K562 (cell line): ENCODE measurements around the gene TM7SF2. TPM values are rescaled to one million over a fixed set of nuclear protein-coding genes. Genes with fewer than 3 reads are reported as not detected.

Experiments used
- CBX1 ChIP-seq: sonication (generic); IDR thresholded peaks from 2 replicates; pipeline ENCODE4 v1.6.1; 2016; ENCODE audit warnings: antibody characterized with exemption, low read depth, mild to moderate bottlenecking
- CEBPG ChIP-seq, 3 experiments: fragments of 200-800 bp in 1 of 3; sonication (Bioruptor generic) in 1 of 3; sonication (generic) in 1 of 3; formaldehyde crosslinking in 1 of 3; IDR thresholded peaks in 2 of 3; conservative IDR thresholded peaks in 1 of 3; 2 replicates each; pipeline versions ENCODE4 v1.6.1 to v1.8.0; 2016 to 2022; ENCODE audit warnings: missing compliant biosample characterization in 2 of 3, missing genetic modification characterization in 2 of 3, mild to moderate bottlenecking in 1 of 3, missing genetic modification reagents in 1 of 3
- GABPB2 ChIP-seq: fragments of 250-450 bp; sonication (Bioruptor Pico); conservative IDR thresholded peaks from 2 replicates; pipeline ENCODE4 v1.5.1; 2021; ENCODE audit warnings: mild to moderate bottlenecking
- HSF4 ChIP-seq: fragments of 250-450 bp; sonication (Bioruptor Pico); IDR thresholded peaks from 2 replicates; pipeline ENCODE4 v2.1.2; 2022; ENCODE audit warnings: mild to moderate bottlenecking, moderate library complexity, borderline replicate concordance
- LEF1 ChIP-seq: fragments of 450-650 bp; IDR thresholded peaks from 2 replicates; pipeline ENCODE4 v1.6.1; 2016; ENCODE audit warnings: mild to moderate bottlenecking
- MYNN ChIP-seq, 2 experiments: sonication (generic); formaldehyde crosslinking in 1 of 2; IDR thresholded peaks; 2 replicates each; pipeline versions ENCODE4 v1.5.0 to v1.6.1; 2016 to 2020; ENCODE audit warnings: antibody characterized with exemption in 1 of 2, missing genetic modification reagents in 1 of 2
- POLR3G ChIP-seq: IDR thresholded peaks from 2 replicates; pipeline ENCODE4 v1.6.1; 2011; ENCODE audit not compliant: insufficient read length, insufficient replicate concordance; ENCODE audit errors: extremely low read depth
- SIN3A ChIP-seq, 2 experiments: fragments of 150-350 bp in 1 of 2; IDR thresholded peaks; 2 replicates each; pipeline ENCODE4 v1.6.1; 2011 to 2016; ENCODE audit warnings: borderline replicate concordance in 2 of 2, low read depth in 2 of 2, low read length in 2 of 2, mild to moderate bottlenecking in 2 of 2, moderate library complexity in 2 of 2; ENCODE audit not compliant: control insufficient read depth in 1 of 2
- SMARCE1 ChIP-seq: fragments of 450-650 bp; IDR thresholded peaks from 2 replicates; pipeline ENCODE4 v1.7.1; 2016; ENCODE audit warnings: mild to moderate bottlenecking
- SP1 ChIP-seq: sonication (generic); formaldehyde crosslinking; IDR thresholded peaks from 2 replicates; pipeline ENCODE4 v1.8.1; 2022; ENCODE audit warnings: mild to moderate bottlenecking, missing genetic modification reagents
- SRSF9 ChIP-seq: fragments of 200-400 bp; formaldehyde crosslinking; IDR thresholded peaks from 2 replicates; pipeline ENCODE4 v1.6.1; 2017; ENCODE audit warnings: low read depth, low read length, borderline replicate concordance
- TAF15 ChIP-seq: fragments of 200-400 bp; formaldehyde crosslinking; IDR thresholded peaks from 2 replicates; pipeline ENCODE4 v1.6.1; 2017; ENCODE audit warnings: mild to moderate bottlenecking, low read depth, low read length, moderate library complexity
- U2AF2 ChIP-seq: fragments of 200-400 bp; formaldehyde crosslinking; optimal IDR thresholded peaks from 2 replicates; pipeline ENCODE3; 2017; ENCODE audit warnings: low read depth, mild to moderate bottlenecking, low read length
- ZNF12 ChIP-seq: sonication (generic); formaldehyde crosslinking; IDR thresholded peaks from 2 replicates; pipeline ENCODE4 v1.4.0; 2020; ENCODE audit warnings: mild to moderate bottlenecking, missing genetic modification reagents
- ZNF354B ChIP-seq: fragments of 250-450 bp; sonication (Bioruptor Pico); IDR thresholded peaks from 2 replicates; pipeline ENCODE4 v1.4.0; 2020
- ZSCAN29 ChIP-seq: fragments of 450-650 bp; IDR thresholded peaks from 2 replicates; pipeline ENCODE4 v1.6.1; 2017
- ZZZ3 ChIP-seq: fragments of 450-650 bp; IDR thresholded peaks from 2 replicates; pipeline ENCODE4 v1.6.1; 2016; ENCODE audit warnings: antibody characterized with exemption, mild to moderate bottlenecking, moderate library complexity
- polyA plus RNA-seq, 8 experiments: library from polyadenylated mRNA; depleted of rRNA in 4 of 8; stranded (reverse) in 5 of 8; unstranded in 3 of 8; fragments of >200 nt; fragmentation: Nextera tagmentation in 2 of 8; fragmentation: Illumina TruSeq in 1 of 8; extraction: Ambion mirVana in 2 of 8; extraction: Trizol in 1 of 8; gene quantifications; 2 replicates each; pipeline versions ENCODE4 v1.2.1 to v1.2.3, GENCODE V29; 2011 to 2014; ENCODE audit warnings: inconsistent platforms in 1 of 8, missing spikeins in 1 of 8
- total RNA-seq, 7 experiments: library from RNA; depleted of rRNA in 6 of 7; stranded (reverse); fragments of >200 nt in 6 of 7; fragmentation: Illumina TruSeq in 2 of 7; extraction: Trizol in 2 of 7; gene quantifications; 2 replicates each; pipeline versions ENCODE4 v1.2.1 to v1.2.3, GENCODE V29; 2011 to 2021; ENCODE audit warnings: low replicate concordance in 1 of 7
- TF ChIP-seq, protein P1 (sequence below): sonication (generic); formaldehyde crosslinking; IDR thresholded peaks from 2 replicates; pipeline ENCODE4 v1.4.0; 2020; ENCODE audit warnings: mild to moderate bottlenecking, missing genetic modification reagents
- TF ChIP-seq, protein P2 (sequence below): sonication (generic); formaldehyde crosslinking; IDR thresholded peaks from 2 replicates; pipeline ENCODE4 v1.8.0; 2022; ENCODE audit warnings: mild to moderate bottlenecking, missing genetic modification reagents
- TF ChIP-seq, protein P3 (sequence below): fragments of 450-650 bp; IDR thresholded peaks from 2 replicates; pipeline ENCODE4 v1.6.1; 2018; ENCODE audit warnings: mild to moderate bottlenecking, low read depth; ENCODE audit not compliant: partially characterized antibody
- TF ChIP-seq, protein P4 (sequence below): fragments of 250-450 bp; sonication (Bioruptor Pico); IDR thresholded peaks from 2 replicates; pipeline ENCODE4 v1.8.0; 2021; ENCODE audit warnings: borderline replicate concordance, mild to moderate bottlenecking, moderate library complexity; ENCODE audit not compliant: poor library complexity, severe bottlenecking
- TF ChIP-seq, protein P5 (sequence below): IDR thresholded peaks from 2 replicates; pipeline ENCODE4 v1.6.1; 2011; ENCODE audit not compliant: insufficient read length; ENCODE audit errors: extremely low read depth

Gene TM7SF2
- total and polyA plus RNA-seq, 9 of the 15 experiments (the other 6 are each of a cell fraction or from before 2014, with no cell fraction given) = 1.2 to 22.0 (median 14.3) TPM

DNA sequence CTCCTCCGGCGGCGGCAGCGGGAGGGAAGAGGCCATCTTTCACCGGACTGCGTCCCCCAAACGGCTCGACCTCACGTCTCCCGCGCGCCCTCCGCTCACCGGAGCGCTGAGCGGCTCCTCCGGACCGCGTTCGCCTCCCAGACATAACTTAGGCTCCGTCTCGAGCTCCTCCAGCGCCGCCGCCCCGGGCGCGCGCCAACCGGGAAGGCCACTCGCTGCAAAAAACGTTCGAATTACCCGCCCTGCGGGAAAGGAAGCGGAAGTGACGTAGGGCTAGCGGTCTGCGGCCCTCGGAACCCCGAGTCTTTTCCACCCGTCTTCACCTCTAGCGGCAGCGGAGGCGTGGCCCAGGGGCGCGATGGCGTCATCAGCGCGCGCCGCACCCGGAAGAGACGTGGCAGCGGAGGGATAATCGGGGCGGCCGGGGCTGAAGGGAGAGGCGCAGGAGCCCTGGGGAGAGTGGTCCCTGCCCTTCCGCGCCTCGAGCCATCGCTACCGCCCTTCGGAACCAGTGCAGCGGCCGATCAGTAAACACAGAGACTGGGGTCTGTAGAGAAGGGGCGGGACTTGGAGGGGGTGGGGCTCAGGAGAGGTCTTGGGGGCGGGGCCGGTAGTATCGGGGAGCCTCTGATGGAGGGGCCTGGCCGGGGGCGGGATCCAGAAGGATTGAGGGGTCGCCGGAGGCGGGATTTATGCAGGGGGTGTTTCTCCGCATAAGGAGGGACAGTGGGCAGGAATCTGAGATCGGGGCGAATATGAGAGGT is 27.7 kb upstream of the TM7SF2 start, which contains the start of the genes CDCA5 and ZFPL1 (continued):
- no peak for TF ChIP-seq LEF1
- no peak for TF ChIP-seq ZZZ3
- no peak for TF ChIP-seq ZSCAN29
- peak; percentile 100 for TF ChIP-seq SP1 (CRISPR knock-in tag)
- TF ChIP-seq CEBPG (CRISPR knock-in tag; IDR thresholded peaks at IDR 0.05) = no peak
- TF ChIP-seq CEBPG (tag; conservative IDR thresholded peaks at IDR 0.05 in 1 of 2, IDR thresholded peaks at IDR 0.05 in 1 of 2) = no peak
- TF ChIP-seq, protein P1, sequence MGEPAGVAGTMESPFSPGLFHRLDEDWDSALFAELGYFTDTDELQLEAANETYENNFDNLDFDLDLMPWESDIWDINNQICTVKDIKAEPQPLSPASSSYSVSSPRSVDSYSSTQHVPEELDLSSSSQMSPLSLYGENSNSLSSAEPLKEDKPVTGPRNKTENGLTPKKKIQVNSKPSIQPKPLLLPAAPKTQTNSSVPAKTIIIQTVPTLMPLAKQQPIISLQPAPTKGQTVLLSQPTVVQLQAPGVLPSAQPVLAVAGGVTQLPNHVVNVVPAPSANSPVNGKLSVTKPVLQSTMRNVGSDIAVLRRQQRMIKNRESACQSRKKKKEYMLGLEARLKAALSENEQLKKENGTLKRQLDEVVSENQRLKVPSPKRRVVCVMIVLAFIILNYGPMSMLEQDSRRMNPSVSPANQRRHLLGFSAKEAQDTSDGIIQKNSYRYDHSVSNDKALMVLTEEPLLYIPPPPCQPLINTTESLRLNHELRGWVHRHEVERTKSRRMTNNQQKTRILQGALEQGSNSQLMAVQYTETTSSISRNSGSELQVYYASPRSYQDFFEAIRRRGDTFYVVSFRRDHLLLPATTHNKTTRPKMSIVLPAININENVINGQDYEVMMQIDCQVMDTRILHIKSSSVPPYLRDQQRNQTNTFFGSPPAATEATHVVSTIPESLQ (CRISPR knock-in tag) = peak; percentile 97
- TF ChIP-seq POLR3G = no peak
- 0 out of 2 replicates have a peak, but pooled peaks have one; percentile 76 for TF ChIP-seq ZNF12 (CRISPR knock-in tag)
- TF ChIP-seq, protein P2, sequence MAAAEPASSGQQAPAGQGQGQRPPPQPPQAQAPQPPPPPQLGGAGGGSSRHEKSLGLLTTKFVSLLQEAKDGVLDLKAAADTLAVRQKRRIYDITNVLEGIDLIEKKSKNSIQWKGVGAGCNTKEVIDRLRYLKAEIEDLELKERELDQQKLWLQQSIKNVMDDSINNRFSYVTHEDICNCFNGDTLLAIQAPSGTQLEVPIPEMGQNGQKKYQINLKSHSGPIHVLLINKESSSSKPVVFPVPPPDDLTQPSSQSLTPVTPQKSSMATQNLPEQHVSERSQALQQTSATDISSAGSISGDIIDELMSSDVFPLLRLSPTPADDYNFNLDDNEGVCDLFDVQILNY (CRISPR knock-in tag) = peak; percentile 91
- TF ChIP-seq TAF15 = no peak
- no peak for TF ChIP-seq U2AF2
- no peak for TF ChIP-seq SRSF9
- no peak for TF ChIP-seq MYNN (IDR thresholded peaks at IDR 0.05)
- TF ChIP-seq MYNN (CRISPR knock-in tag; IDR thresholded peaks at IDR 0.05) = no peak
- no peak for TF ChIP-seq HSF4
- TF ChIP-seq, protein P3, sequence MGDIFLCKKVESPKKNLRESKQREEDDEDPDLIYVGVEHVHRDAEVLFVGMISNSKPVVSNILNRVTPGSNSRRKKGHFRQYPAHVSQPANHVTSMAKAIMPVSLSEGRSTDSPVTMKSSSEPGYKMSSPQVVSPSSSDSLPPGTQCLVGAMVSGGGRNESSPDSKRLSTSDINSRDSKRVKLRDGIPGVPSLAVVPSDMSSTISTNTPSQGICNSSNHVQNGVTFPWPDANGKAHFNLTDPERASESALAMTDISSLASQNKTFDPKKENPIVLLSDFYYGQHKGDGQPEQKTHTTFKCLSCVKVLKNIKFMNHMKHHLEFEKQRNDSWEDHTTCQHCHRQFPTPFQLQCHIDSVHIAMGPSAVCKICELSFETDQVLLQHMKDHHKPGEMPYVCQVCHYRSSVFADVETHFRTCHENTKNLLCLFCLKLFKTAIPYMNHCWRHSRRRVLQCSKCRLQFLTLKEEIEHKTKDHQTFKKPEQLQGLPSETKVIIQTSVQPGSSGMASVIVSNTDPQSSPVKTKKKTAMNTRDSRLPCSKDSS = no peak
- TF ChIP-seq, protein P4, sequence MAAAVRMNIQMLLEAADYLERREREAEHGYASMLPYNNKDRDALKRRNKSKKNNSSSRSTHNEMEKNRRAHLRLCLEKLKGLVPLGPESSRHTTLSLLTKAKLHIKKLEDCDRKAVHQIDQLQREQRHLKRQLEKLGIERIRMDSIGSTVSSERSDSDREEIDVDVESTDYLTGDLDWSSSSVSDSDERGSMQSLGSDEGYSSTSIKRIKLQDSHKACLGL (CRISPR knock-in tag) = no peak
- no peak for TF ChIP-seq GABPB2
- peak; percentile 80; the same call in 1 of the 2 replicates for TF ChIP-seq CBX1
- TF ChIP-seq, protein P5, sequence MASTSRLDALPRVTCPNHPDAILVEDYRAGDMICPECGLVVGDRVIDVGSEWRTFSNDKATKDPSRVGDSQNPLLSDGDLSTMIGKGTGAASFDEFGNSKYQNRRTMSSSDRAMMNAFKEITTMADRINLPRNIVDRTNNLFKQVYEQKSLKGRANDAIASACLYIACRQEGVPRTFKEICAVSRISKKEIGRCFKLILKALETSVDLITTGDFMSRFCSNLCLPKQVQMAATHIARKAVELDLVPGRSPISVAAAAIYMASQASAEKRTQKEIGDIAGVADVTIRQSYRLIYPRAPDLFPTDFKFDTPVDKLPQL = no peak
- TF ChIP-seq SMARCE1 = no peak
- TF ChIP-seq ZNF354B = no peak
- TF ChIP-seq SIN3A (IDR thresholded peaks at IDR 0.05; ENCODE audit: borderline replicate concordance in 2 of 2, control insufficient read depth in 1 of 2, low read depth in 2 of 2, low read length in 2 of 2) = peak; percentile 78 to 99; a peak in 3 of 4 replicates
